IgD-negative memory B cell (primary cell): ENCODE results near the gene KLHL28. TPM values are rescaled to one million over a fixed set of nuclear protein-coding genes. Genes with fewer than 3 reads are reported as not detected.

Experiments used
- H3K27ac Mint-ChIP-seq, 3 donors: one replicate each; pipeline ENCODE4 v1.8.0; 2020 to 2022; ENCODE audit warnings: mild to moderate bottlenecking in 3 of 3, mixed read lengths in 3 of 3, moderate library complexity in 1 of 3
- H3K27me3 Mint-ChIP-seq: one replicate; pipeline ENCODE4 v1.8.0; 2021; ENCODE audit warnings: mixed read lengths
- H3K36me3 Mint-ChIP-seq: one replicate; pipeline ENCODE4 v1.8.0; 2020; ENCODE audit warnings: mild to moderate bottlenecking, mixed read lengths
- H3K4me1 Mint-ChIP-seq, 3 donors: one replicate each; pipeline ENCODE4 v1.8.0; 2020 to 2022; ENCODE audit warnings: mixed read lengths in 3 of 3, mild to moderate bottlenecking in 1 of 3
- H3K4me3 Mint-ChIP-seq, 4 donors: one replicate each; pipeline ENCODE4 v1.8.0; 2020 to 2022; ENCODE audit warnings: mild to moderate bottlenecking in 4 of 4, mixed read lengths in 4 of 4, moderate library complexity in 3 of 4
- H3K9me3 Mint-ChIP-seq, 3 donors: one replicate each; pipeline ENCODE4 v1.8.0; 2020 to 2021; ENCODE audit warnings: mixed read lengths in 3 of 3, mild to moderate bottlenecking in 1 of 3
- polyA plus RNA-seq: library from polyadenylated mRNA; unstranded; fragments of 300-500 nt; fragmentation: Illumina TruSeq; gene quantifications from one replicate; pipeline ENCODE4 v1.2.3, GENCODE V29; 2021

The KLHL28 gene
- polyA plus RNA-seq, 1 donor from 2014 or later, result 26.4 TPM

DNA sequence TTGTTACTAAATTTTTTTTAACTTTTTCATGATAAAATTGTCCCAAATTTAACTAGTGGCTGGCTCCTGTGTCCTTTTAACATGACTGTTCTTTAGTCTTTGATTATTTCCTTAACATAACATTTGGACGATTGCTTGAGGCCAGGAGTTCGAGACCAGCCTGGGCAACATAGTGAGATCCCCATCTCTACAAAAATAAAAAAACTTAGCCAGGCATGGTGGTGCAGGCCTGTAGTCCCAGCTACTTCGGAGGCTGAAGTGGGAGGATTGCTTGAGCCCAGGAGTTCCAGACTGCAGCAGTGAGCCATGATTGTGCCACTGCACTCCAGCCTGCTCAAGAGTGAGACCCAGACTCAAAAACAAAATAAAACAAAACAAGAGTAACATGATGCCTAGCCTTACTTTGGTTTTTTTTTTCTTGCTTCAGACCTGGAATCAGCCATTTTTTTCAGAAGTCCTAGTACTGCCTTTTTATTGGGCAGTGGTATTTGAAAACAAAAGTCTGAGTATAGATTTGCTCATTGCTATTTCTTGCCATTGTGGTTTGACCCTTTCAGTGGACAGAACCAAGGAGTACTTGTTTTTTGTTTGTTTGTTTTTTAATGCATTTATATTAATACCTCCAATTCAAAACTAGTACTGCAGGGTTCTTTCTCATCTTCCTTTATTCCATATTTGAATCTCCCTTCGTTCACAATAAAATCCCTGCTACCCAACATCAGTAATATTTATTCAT, 5.0 kb upstream of the KLHL28 start:
- Mint-ChIP-seq H3K4me3 (peak overlapping the region; percentile 21 to 86 (median 58)), H3K9me3 (peaks cover 7 to 23% (median 22%) of the 10 kb centered on the region in 3 donors), H3K27ac (peak overlapping the region in 1 of 3 donors; percentile 21), H3K4me1 (peaks cover 55 to 66% (median 65%) of the 10 kb centered on the region in 3 donors), H3K27me3 (no peaks in the 10 kb centered on the region), H3K36me3 (peaks cover 26% of the 10 kb centered on the region)

DNA sequence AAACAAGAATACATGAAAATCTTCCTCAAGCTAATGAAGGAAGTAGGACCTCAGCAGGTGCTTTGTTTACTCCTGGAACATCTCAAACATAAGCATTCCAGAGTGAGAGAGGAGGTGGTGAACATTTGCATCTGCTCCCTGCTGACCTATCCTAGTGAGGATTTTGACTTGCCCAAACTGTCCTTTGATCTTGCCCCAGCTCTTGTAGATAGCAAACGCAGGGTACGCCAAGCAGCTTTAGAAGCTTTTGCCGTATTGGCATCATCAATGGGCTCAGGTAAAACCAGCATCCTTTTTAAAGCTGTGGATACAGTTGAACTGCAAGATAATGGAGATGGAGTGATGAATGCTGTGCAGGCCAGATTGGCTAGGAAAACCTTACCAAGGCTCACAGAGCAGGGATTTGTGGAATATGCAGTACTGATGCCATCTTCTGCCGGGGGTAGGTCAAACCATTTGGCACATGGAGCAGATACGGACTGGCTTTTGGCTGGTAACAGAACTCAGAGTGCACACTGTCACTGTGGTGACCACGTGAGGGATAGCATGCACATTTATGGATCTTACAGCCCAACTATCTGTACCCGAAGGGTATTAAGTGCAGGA, 2.1 kb upstream of the KLHL28 start:
- H3K36me3 Mint-ChIP-seq, result peaks cover 5% of the 10 kb centered on the region
- no peak overlapping the region for H3K27ac Mint-ChIP-seq
- no peaks in the 10 kb centered on the region for H3K27me3 Mint-ChIP-seq
- H3K4me3 Mint-ChIP-seq, result no peak overlapping the region
- peaks cover 45 to 60% (median 48%) of the 10 kb centered on the region in 3 donors for H3K4me1 Mint-ChIP-seq
- peaks cover 0 to 9% (median 2%) of the 10 kb centered on the region in 3 donors for H3K9me3 Mint-ChIP-seq

DNA sequence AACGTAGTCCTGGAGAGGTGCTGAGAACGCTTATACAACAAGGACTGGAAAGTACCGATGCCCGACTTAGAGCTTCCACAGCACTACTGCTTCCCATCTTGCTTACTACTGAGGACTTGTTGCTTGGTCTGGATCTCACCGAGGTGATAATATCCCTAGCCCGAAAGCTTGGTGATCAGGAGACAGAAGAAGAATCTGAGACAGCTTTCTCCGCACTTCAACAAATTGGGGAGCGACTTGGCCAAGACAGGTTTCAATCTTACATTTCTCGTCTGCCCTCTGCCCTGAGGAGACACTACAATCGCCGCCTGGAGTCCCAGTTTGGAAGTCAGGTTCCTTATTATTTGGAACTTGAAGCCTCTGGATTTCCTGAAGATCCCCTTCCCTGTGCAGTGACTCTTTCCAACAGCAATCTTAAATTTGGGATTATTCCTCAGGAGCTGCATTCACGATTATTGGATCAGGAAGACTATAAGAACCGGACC, 1.3 kb upstream of the KLHL28 start:
- Mint-ChIP-seq H3K27me3 (no peaks in the 10 kb centered on the region), H3K9me3 (peaks cover 0 to 7% (median 2%) of the 10 kb centered on the region in 3 donors), H3K36me3 (peaks cover 2% of the 10 kb centered on the region), H3K4me3 (no peak overlapping the region), H3K4me1 (peaks cover 40 to 55% (median 45%) of the 10 kb centered on the region in 3 donors), H3K27ac (peak overlapping the region in 1 of 3 donors; percentile 23)

DNA sequence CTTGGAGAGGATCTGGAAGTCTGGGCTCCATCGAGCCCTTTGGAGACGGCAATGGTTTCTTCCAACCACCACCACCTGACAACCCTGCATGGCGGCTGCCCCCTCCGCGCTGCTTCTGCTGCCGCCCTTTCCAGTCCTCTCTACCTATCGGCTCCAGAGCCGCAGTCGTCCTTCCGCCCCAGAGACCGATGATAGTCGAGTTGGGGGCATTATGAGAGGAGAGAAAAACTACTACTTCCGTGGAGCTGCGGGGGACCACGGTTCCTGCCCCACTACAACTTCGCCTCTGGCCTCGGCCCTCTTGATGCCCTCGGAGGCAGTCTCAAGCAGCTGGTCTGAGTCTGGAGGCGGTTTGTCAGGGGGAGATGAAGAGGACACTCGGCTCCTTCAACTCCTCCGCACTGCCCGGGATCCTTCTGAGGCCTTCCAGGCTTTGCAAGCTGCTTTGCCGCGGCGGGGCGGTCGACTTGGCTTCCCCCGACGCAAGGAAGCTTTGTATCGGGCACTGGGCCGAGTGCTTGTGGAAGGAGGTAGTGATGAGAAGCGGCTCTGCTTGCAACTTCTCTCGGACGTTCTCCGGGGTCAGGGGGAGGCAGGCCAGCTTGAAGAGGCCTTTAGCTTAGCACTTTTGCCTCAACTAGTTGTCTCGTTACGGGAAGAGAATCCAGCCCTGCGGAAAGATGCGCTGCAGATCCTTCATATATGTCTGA, 742 bp upstream of the KLHL28 start:
- peaks cover 2% of the 10 kb centered on the region for H3K36me3 Mint-ChIP-seq
- peaks cover 0 to 6% (median 1%) of the 10 kb centered on the region in 3 donors for H3K9me3 Mint-ChIP-seq
- H3K4me1 Mint-ChIP-seq, result peaks cover 40 to 51% (median 46%) of the 10 kb centered on the region in 3 donors
- H3K27me3 Mint-ChIP-seq, result no peaks in the 10 kb centered on the region
- H3K27ac Mint-ChIP-seq, result no peak overlapping the region
- no peak overlapping the region for H3K4me3 Mint-ChIP-seq

DNA sequence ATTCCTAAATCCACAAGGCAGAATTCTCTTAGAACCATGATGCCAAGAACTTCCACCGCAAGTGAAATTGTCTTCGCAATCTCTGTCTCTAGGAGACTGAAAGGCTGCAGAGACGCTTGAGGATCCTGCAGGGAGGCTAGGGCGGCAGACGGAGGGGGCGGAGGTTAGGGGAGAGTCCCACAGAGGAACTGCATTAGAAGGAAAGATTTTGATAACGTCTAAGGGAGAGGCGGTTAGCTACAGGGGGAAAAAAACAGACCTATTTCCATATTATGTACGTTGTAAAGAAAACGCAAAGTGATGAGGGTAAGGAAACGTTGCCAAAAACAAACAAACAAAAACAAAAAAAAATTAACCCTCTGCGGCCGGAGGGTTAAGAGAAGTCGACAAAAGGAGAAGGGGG, 595 bp downstream of the KLHL28 start:
- Mint-ChIP-seq H3K4me1 (peaks cover 32 to 46% (median 41%) of the 10 kb centered on the region in 3 donors), H3K27me3 (no peaks in the 10 kb centered on the region), H3K9me3 (peaks cover 0 to 5% (median 0%) of the 10 kb centered on the region in 3 donors), H3K36me3 (peaks cover 2% of the 10 kb centered on the region), H3K27ac (no peak overlapping the region), H3K4me3 (no peak overlapping the region)

DNA sequence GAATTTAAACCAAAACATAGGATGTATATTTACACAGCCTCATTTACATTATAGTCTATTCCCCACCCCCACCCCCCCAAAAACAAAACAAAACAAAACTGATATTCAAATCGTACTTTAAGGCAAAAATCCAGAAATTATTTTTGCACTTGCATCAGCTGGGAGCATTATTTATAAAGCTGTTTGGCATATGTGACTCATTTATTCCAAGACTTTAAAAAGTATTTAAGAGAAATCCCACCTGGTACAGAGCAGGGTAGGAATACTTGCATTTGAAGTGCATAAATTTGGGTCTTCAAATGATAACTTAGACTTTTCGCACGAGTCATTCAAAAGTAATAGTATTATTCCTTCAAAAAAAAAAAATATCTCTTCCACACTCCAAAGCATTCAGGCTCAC, 1.1 kb downstream of the KLHL28 start:
- H3K27me3 Mint-ChIP-seq, result no peaks in the 10 kb centered on the region
- H3K4me1 Mint-ChIP-seq, result peaks cover 32 to 48% (median 43%) of the 10 kb centered on the region in 3 donors
- H3K36me3 Mint-ChIP-seq, result peaks cover 2% of the 10 kb centered on the region
- peaks cover 0 to 5% (median 0%) of the 10 kb centered on the region in 3 donors for H3K9me3 Mint-ChIP-seq
- peak overlapping the region in 2 of 4 donors; percentile 86 to 91 for H3K4me3 Mint-ChIP-seq
- peak overlapping the region in 1 of 3 donors; percentile 11 for H3K27ac Mint-ChIP-seq

DNA sequence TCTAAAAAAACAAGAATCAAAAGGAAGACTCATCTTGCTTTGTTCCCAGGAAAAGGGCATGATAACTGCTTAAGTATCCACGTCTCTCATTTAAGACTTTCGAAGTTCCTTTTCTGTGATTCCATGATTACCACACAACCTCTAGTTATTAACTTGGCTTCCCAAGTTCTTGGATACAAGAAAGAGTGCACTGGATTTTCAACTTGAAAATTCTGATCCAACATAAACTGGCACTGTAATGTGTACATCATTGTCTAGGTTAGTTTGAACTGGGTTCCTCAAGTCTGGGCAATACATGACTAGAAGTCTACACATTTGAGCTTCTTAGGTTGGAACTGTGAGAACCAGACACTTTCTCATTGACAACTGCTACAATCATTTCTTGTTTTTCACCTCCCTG, 1.6 kb downstream of the KLHL28 start:
- Mint-ChIP-seq H3K4me3 (peak overlapping the region in 2 of 4 donors; percentile 86 to 91), H3K9me3 (peaks cover 0 to 3% (median 0%) of the 10 kb centered on the region in 3 donors), H3K4me1 (peaks cover 28 to 44% (median 38%) of the 10 kb centered on the region in 3 donors), H3K27me3 (no peaks in the 10 kb centered on the region), H3K36me3 (no peaks in the 10 kb centered on the region), H3K27ac (peak overlapping the region in 1 of 3 donors; percentile 11)

DNA sequence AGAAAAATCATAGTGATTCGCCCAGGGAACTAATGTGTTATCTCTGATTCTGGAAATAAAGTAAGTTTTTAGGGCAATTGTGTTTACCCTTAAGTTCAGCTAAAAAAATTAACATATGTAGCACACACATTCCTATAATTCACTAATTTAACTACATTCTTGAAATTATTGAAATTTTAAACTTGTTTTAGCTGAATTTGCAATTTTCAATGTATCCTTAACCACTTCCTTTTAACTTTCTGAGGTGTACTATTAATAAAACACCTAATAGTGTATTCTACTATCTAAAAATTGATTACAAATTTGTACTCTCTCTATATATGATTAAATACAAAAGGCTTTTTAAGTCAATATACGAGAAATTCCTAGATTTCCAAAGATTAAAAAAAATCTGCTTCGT, 2.2 kb downstream of the KLHL28 start:
- H3K27me3 Mint-ChIP-seq, result no peaks in the 10 kb centered on the region
- no peaks in the 10 kb centered on the region for H3K36me3 Mint-ChIP-seq
- peaks cover 0 to 2% (median 0%) of the 10 kb centered on the region in 3 donors for H3K9me3 Mint-ChIP-seq
- H3K4me3 Mint-ChIP-seq, result peak overlapping the region in 2 of 4 donors; percentile 41 to 91
- peaks cover 22 to 40% (median 33%) of the 10 kb centered on the region in 3 donors for H3K4me1 Mint-ChIP-seq
- no peak overlapping the region for H3K27ac Mint-ChIP-seq

DNA sequence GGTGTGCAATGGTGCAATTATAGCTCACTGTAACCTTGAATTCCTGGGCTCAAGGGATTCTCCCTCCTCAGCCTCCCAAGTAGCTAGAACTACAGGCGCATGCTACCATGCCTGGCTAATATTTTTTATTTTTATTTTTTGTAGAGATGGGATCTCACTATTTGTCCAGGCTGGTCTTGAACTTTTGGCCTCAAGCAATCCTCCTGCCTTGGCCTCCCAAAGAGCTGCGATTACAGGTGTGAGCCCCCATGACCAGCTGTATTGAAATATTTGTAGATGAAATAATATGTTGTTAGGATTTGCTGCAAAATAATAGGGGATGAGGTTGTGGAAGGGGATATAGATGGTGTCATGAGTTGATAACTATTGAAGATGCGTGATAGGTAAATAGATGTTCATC, 4.9 kb downstream of the KLHL28 start:
- peak overlapping the region in 2 of 4 donors; percentile 34 to 72 for H3K4me3 Mint-ChIP-seq
- peaks cover 10 to 23% (median 19%) of the 10 kb centered on the region in 3 donors for H3K4me1 Mint-ChIP-seq
- H3K27me3 Mint-ChIP-seq, result no peaks in the 10 kb centered on the region
- no peaks in the 10 kb centered on the region for H3K36me3 Mint-ChIP-seq
- H3K9me3 Mint-ChIP-seq, result no peaks in the 10 kb centered on the region
- H3K27ac Mint-ChIP-seq, result peak overlapping the region in 1 of 3 donors; percentile 59

DNA sequence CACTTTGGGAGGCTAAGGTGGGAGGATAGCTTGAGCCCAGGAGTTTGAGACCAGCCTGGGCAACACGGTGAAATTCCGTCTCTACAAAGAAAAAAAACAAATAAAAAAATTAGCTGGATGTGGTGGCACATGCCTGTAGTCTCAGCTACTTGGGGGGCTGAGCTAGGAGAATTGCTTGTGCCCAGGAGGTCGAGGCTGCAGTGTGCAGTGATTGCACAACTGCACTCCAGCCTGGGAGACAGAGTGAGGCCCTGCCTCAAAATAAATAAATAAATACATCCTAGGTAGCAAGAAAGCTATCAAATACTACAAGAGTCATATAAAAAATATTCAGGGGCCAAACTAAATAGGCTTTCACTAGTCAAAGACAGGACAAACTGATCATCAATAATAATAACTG, 6.2 kb downstream of the KLHL28 start:
- Mint-ChIP-seq H3K4me3 (peak overlapping the region in 1 of 4 donors; percentile 39), H3K36me3 (no peaks in the 10 kb centered on the region), H3K9me3 (no peaks in the 10 kb centered on the region), H3K27me3 (no peaks in the 10 kb centered on the region), H3K27ac (no peak overlapping the region), H3K4me1 (peaks cover 10 to 25% (median 19%) of the 10 kb centered on the region in 3 donors)

DNA sequence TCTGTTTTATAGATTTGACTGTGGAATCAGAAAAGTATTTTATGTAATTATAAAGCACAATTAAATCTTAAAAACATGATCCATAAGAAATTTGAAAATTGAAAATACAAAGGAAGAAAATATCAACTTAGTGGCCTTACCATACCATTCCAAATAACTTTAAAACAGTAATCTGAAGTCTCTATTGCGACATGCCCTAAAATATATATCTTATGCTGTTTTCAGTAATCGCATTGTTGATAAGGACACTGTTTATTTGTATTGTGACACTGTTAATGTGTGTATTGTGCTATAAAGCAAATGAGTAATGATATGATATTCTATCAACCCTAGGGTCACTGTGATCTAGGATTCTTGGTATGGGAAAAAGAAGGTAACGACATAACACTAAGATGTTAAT, 7.0 kb downstream of the KLHL28 start:
- Mint-ChIP-seq H3K36me3 (no peaks in the 10 kb centered on the region), H3K4me3 (no peak overlapping the region), H3K27me3 (no peaks in the 10 kb centered on the region), H3K27ac (no peak overlapping the region), H3K4me1 (peaks cover 10 to 19% (median 12%) of the 10 kb centered on the region in 3 donors), H3K9me3 (no peaks in the 10 kb centered on the region)

DNA sequence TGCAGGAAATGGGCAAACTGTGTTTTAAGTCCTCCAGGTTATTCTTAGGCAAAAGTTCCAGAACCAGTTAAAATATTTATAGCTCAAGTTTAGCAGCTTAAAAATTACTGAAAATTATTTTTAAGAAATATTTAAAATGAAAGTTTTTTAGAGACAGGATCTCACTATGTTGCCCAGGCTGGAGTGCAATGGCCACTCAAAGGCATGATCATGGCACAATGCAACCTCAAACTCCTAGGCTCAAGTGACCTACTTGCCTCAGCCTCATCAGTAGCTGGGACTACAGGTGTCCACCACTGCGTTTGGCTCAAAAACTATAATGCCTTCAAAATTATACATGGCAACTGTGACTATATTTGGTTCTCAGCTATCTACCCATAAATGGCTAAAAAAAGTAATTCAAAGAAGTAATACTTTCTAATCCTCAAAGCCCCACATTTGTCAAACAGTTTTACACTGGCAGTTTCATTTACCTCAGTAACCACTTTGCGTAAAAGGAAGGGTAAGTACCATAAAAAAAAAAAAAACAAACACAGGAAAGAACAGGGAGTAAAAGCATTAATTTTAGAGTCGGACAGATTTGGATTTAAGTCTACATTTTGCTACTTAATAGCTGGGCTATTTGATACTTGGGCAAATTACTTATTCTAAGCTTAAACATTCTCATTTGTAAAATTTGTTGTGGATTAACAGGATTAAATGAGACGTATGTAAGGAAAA, 9.2 kb downstream of the KLHL28 start:
- H3K9me3 Mint-ChIP-seq, result no peaks in the 10 kb centered on the region
- no peak overlapping the region for H3K4me3 Mint-ChIP-seq
- no peaks in the 10 kb centered on the region for H3K27me3 Mint-ChIP-seq
- H3K27ac Mint-ChIP-seq, result peak overlapping the region in 1 of 3 donors; percentile 23
- H3K36me3 Mint-ChIP-seq, result peaks cover 5% of the 10 kb centered on the region
- peaks cover 6 to 18% (median 13%) of the 10 kb centered on the region in 3 donors for H3K4me1 Mint-ChIP-seq

DNA sequence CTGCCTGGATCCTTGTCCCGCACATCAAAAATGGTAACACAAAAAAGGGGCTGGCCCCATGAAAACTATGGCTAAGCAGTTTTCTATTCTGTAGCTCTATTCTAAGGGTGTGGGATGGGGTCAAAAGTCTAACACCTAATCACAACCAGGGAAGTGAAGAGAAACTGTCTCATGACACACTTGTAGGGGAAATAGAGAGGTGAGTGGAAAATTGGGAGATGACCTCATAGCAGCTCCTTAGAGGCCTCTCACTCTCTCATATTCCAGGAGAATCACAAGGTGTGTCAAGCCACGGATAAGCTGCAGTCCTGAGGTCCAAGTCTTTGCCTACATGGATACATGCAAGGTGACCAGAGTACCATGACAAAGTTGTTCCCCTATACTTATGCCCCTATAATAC, 10.7 kb downstream of the KLHL28 start:
- H3K27ac Mint-ChIP-seq, result no peak overlapping the region
- H3K9me3 Mint-ChIP-seq, result peaks cover 0 to 2% (median 0%) of the 10 kb centered on the region in 3 donors
- peaks cover 11% of the 10 kb centered on the region for H3K36me3 Mint-ChIP-seq
- H3K4me3 Mint-ChIP-seq, result no peak overlapping the region
- no peaks in the 10 kb centered on the region for H3K27me3 Mint-ChIP-seq
- peaks cover 7 to 11% (median 10%) of the 10 kb centered on the region in 3 donors for H3K4me1 Mint-ChIP-seq

DNA sequence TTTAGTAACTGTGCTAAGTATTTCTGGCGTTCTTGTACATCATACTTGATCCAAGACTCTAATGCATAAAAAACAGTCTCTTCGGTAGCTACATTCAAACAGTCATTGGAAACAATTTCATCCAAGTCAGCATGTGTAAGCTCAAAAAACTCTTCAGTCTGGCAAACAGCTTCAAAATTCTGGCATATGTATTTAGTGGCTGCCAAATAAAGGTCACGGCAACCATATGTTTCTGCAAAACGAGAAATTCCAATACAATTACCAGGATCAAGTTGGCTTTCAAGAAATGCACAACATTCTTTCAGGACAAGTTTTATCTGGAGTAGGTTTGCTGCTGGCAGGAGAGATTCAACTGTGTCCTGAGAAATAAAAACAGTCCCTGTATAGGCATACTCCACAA, 16.5 kb downstream of the KLHL28 start:
- Mint-ChIP-seq H3K9me3 (peaks cover 0 to 4% (median 0%) of the 10 kb centered on the region in 3 donors), H3K27ac (no peak overlapping the region), H3K4me3 (no peak overlapping the region), H3K36me3 (peaks cover 31% of the 10 kb centered on the region), H3K4me1 (peaks cover 12 to 13% (median 13%) of the 10 kb centered on the region in 3 donors), H3K27me3 (no peaks in the 10 kb centered on the region)
